HG03571 (cell line): ENCODE data around the gene FAM241A.
A peak's percentile ranks its signal among the peaks of the same experiment; 100 is the strongest.

Experiments
- ATAC-seq: cut with Tn5 transposase; IDR thresholded peaks from one replicate; pipeline ENCODE4 v1.9.1; 2021; ENCODE audit not compliant: unreplicated experiment

The FAM241A gene

GRCh38 chr4:112210777-112211176 is 65.5 kb downstream of the FAM241A start:
- ATAC-seq = no peak

- ATAC-seq = no peak
Measured at GRCh38 chr4:112213091-112213490, 67.8 kb downstream of the FAM241A start.

GRCh38 chr4:112213856-112214255 is 68.6 kb downstream of the FAM241A start:
- no peak for ATAC-seq

GRCh38 chr4:112214390-112215264 is 69.4 kb downstream of the FAM241A start:
- no peak for ATAC-seq

GRCh38 chr4:112219826-112220366 is 74.6 kb downstream of the FAM241A start:
- no peak for ATAC-seq

GRCh38 chr4:112222219-112222955 is 77.1 kb downstream of the FAM241A start:
- ATAC-seq = no peak

- no peak for ATAC-seq
Measured at GRCh38 chr4:112225157-112225556, 79.9 kb downstream of the FAM241A start.

GRCh38 chr4:112230879-112231778 is 85.9 kb downstream of the FAM241A start:
- peak; percentile 88 for ATAC-seq

- ATAC-seq = peak; percentile 60
Measured at GRCh38 chr4:112231779-112232713, 86.8 kb downstream of the FAM241A start, which contains the start of gene AP1AR. AP1AR (plus strand) TSS chr4:112231787; CDS start chr4:112232092, 305 bp downstream.

GRCh38 chr4:112234952-112235609 is 89.8 kb downstream of the FAM241A start:
- no peak for ATAC-seq

- no peak for ATAC-seq
Measured at GRCh38 chr4:112236040-112236439, 90.8 kb downstream of the FAM241A start.

- ATAC-seq = no peak
Measured at GRCh38 chr4:112238833-112239232, 93.6 kb downstream of the FAM241A start.
